Heart right ventricle (tissue), 16 donors: Measurements from ENCODE around the gene MDP1. TPM values are rescaled to one million over a fixed set of nuclear protein-coding genes. Genes with fewer than 3 reads are reported as not detected.
"Not testable (repeated sequence)": the region's sequence is repeated elsewhere in the genome, so short reads cannot be mapped to it uniquely, and the experiment has no call there.

ENCODE experiments used
- ATAC-seq, 8 donors: fragments of 200-7000 bp; cut with Tn5 transposase; one replicate each; pipeline ENCODE4 v1.9.1; 2020; ENCODE audit warnings: mild to moderate bottlenecking in 8 of 8, moderate library complexity in 8 of 8, moderate number of reproducible peaks in 1 of 8
- DNase-seq, 2 donors: peaks; one replicate each; pipeline ENCODE4 v3.0.0-alpha.2; 2020
- H3K27ac ChIP-seq, 10 donors: fragments of 200-600 bp; sonication (generic) in 2 of 10; one replicate each; pipeline versions ENCODE4 v1.5.0 to v1.8.0; 2020 to 2022; ENCODE audit warnings: mild to moderate bottlenecking in 3 of 10
- H3K27me3 ChIP-seq, 7 donors: fragments of 200-600 bp; one replicate each; pipeline ENCODE4 v1.8.0; 2021 to 2022; ENCODE audit warnings: mild to moderate bottlenecking in 2 of 7
- H3K36me3 ChIP-seq, 9 donors: fragments of 200-600 bp; sonication (generic) in 1 of 9; one replicate each; pipeline versions ENCODE4 v1.5.0 to v1.8.0; 2020 to 2022; ENCODE audit warnings: mild to moderate bottlenecking in 2 of 9
- H3K4me1 ChIP-seq, 9 donors: fragments of 200-600 bp; sonication (generic) in 1 of 9; one replicate each; pipeline versions ENCODE4 v1.5.0 to v1.8.0; 2020 to 2022; ENCODE audit warnings: mild to moderate bottlenecking in 4 of 9
- H3K4me3 ChIP-seq, 10 donors: fragments of 200-600 bp; sonication (generic) in 2 of 10; one replicate each; pipeline versions ENCODE4 v1.5.0 to v1.8.0; 2020 to 2022; ENCODE audit warnings: mild to moderate bottlenecking in 7 of 10, moderate library complexity in 2 of 10
- H3K9me3 ChIP-seq, 11 donors: fragments of 200-600 bp in 10 of 11; sonication (generic) in 2 of 11; one replicate each; pipeline versions ENCODE4 v1.5.0 to v1.8.0; 2013 to 2022; ENCODE audit warnings: mild to moderate bottlenecking in 2 of 11, control low read depth in 1 of 11, moderate library complexity in 1 of 11
- CTCF ChIP-seq, 9 donors: fragments of 200-600 bp; sonication (generic) in 2 of 9; IDR thresholded peaks; one replicate each; pipeline versions ENCODE4 v1.5.0 to v1.8.0; 2021 to 2022; ENCODE audit warnings: antibody characterized with exemption in 9 of 9, mild to moderate bottlenecking in 5 of 9, moderate library complexity in 1 of 9
- WGBS, 2 donors: extraction: QIAGEN DNeasy Blood & Tissue Kit; methylation state at CpG; one replicate each; pipeline ENCODE4 v1.1.7; 2013; ENCODE audit warnings: inconsistent platforms in 1 of 2; 5-methylcytosine and 5-hydroxymethylcytosine counted together
- intact Hi-C, 10 donors: fragments of 100-400 bp; cut with DNase I; formaldehyde crosslinking; loops; one replicate each; pipeline versions ENCODE4 v1.11.1 to v1.14.2; 2022
- polyA plus RNA-seq, 2 donors: library from polyadenylated mRNA; stranded (reverse); fragments of 200-250 nt; gene quantifications; one replicate each; pipeline ENCODE4 v1.2.3, GENCODE V29; 2013
- total RNA-seq, 10 donors: library from RNA; stranded (reverse); fragmentation: NEBNext Ultra II Directional in 3 of 10; extraction: Animal tissue kit (Norgen Biotek cat#: 25700) in 3 of 10; gene quantifications; one replicate each; pipeline versions ENCODE4 v1.2.1 to v1.2.4, GENCODE V29; 2021 to 2023
- donor health status: Arrhythmogenic right ventricular cardiomyopathy.
- donor health status: ischemic (EF 13 %, LVEDD 7.1; RV severe dilation, severe dysfunction).
- donor health status: healthy with polysubstance abuse.
- donor health status: DM: no; HTN: yes; CAD: no.
- donor health status: DM: no; HTN: no; CAD: no.
- donor health status: ischemic (EF 25% LVEDD 6.9; RV normal size, moderate dysfunction).
- donor health status: ischemic (EF 25% LVEDD 5.7; RV mildly dilated, moderate dysfunction).
- donor health status: healthy.
- donor health status: DM: yes; HTN: yes; CAD: no.
- donor health status: Ischemic cardiomyopathy.
- donor health status: ischemic (EF 35%, LVEDD 5.7; RV mildly dilated, moderate dysfunction).
- donor health status: nonischemic (EF 11% LVEDD 7.7; RV severe dilation, severe dysfunction).
- donor health status: DM: yes; HTN: yes; CAD: no.
- donor health status: PGD.
- donor health status: ischemic (EF 29% LVEDD 5.4; RV normal size, mild dysfunction).
- donor health status: nonischemic (EF 23%, LVEDD 6.1; RV moderate dilation, normal function).

MDP1 gene
- total and polyA plus RNA-seq, 12 donors: 13.9 to 23.5 (median 19.2) TPM

GRCh38 chr14:24228902-24229301 lies 13.0 kb upstream of the MDP1 start:
- intact Hi-C loops: loop anchor here in 1 of 10 donors (5.0 kb wide), 1 partner anchor 208 kb away; no protein-coding TSS in a partner anchor
- Histone ChIP-seq H3K27ac (no peak overlapping the region), H3K9me3 (no peaks in the 10 kb centered on the region), H3K4me3 (no peak overlapping the region), H3K4me1 (peaks cover 16 to 39% (median 26%) of the 10 kb centered on the region in 9 donors), H3K36me3 (peaks cover 0 to 22% (median 0%) of the 10 kb centered on the region in 9 donors), H3K27me3 (no peaks in the 10 kb centered on the region)
- TF ChIP-seq CTCF (IDR thresholded peaks at IDR 0.05): no peak
- no peak for ATAC-seq
- WGBS, 2 donors: 0 to 35% methylated on average over 1 of the region's 1 CpG
- no peak for DNase-seq

GRCh38 chr14:24226473-24226872 lies 10.6 kb upstream of the MDP1 start:
- no peak for TF ChIP-seq CTCF (IDR thresholded peaks at IDR 0.05)
- DNase-seq (no peak), ATAC-seq (no peak)
- H3K9me3 ChIP-seq: no peaks in the 10 kb centered on the region
- peaks cover 0 to 22% (median 0%) of the 10 kb centered on the region in 9 donors for H3K36me3 ChIP-seq
- intact Hi-C loops: loop anchor here in 1 of 10 donors (5.0 kb wide), 1 partner anchor 211 kb away; no protein-coding TSS in a partner anchor
- no peak overlapping the region for H3K4me3 ChIP-seq
- whole genome bisulfite sequencing, 2 donors: 71 to 79% methylated on average over 1 of the region's 1 CpG
- no peaks in the 10 kb centered on the region for H3K27me3 ChIP-seq
- H3K27ac ChIP-seq: no peak overlapping the region
- peaks cover 6 to 27% (median 15%) of the 10 kb centered on the region in 9 donors for H3K4me1 ChIP-seq

- peak overlapping the region in 6 of 10 donors; percentile 17 to 67 (median 44) for H3K27ac ChIP-seq
Measured at GRCh38 chr14:24224618-24225071, 8.8 kb upstream of the MDP1 start.

GRCh38 chr14:24222987-24223386 lies 7.1 kb upstream of the MDP1 start:
- H3K9me3 ChIP-seq, H3K27me3 ChIP-seq, intact Hi-C loops, DNase-seq, ATAC-seq, H3K27ac ChIP-seq, H3K4me3 ChIP-seq: not testable (repeated sequence)
- Histone ChIP-seq H3K36me3 (peaks cover 0 to 29% (median 3%) of the 10 kb centered on the region in 9 donors), H3K4me1 (peaks cover 0 to 18% (median 4%) of the 10 kb centered on the region in 9 donors)
- 97 to 98% methylated on average over 4 of the region's 4 CpGs for WGBS, 2 donors

More at GRCh38 chr14:24224618-24225071, 8.8 kb upstream of the MDP1 start:
- WGBS, 2 donors: 72 to 82% methylated on average over 7 of the region's 7 CpGs
- peaks cover 0 to 18% (median 4%) of the 10 kb centered on the region in 9 donors for H3K4me1 ChIP-seq
- no peaks in the 10 kb centered on the region for H3K27me3 ChIP-seq
- peaks cover 0 to 26% (median 0%) of the 10 kb centered on the region in 9 donors for H3K36me3 ChIP-seq
- no peak for TF ChIP-seq CTCF (IDR thresholded peaks at IDR 0.05)
- ATAC-seq: peak in 4 of 8 donors; percentile 23 to 77 (median 71)
- H3K9me3 ChIP-seq: no peaks in the 10 kb centered on the region
- intact Hi-C loops: loop anchor here in 1 of 10 donors (5.0 kb wide), 1 partner anchor 213 kb away; no protein-coding TSS in a partner anchor
- no peak for DNase-seq
- no peak overlapping the region for H3K4me3 ChIP-seq

- TF ChIP-seq CTCF (IDR thresholded peaks at IDR 0.05): no peak
- DNase-seq: no peak
- Histone ChIP-seq H3K4me1 (peaks cover 0 to 22% (median 15%) of the 10 kb centered on the region in 9 donors), H3K27ac (no peak overlapping the region), H3K36me3 (peaks cover 0 to 26% (median 6%) of the 10 kb centered on the region in 9 donors), H3K9me3 (no peaks in the 10 kb centered on the region), H3K4me3 (no peak overlapping the region), H3K27me3 (no peaks in the 10 kb centered on the region)
- intact Hi-C loops: no loop called here
- 60 to 61% methylated on average over 3 of the region's 3 CpGs for WGBS, 2 donors
- ATAC-seq: no peak
Measured at GRCh38 chr14:24219521-24219920, 3.7 kb upstream of the MDP1 start.
